Muscle layer of colon (tissue), 2 donors: ENCODE measurements around the gene SLC7A8.
"Not testable (repeated sequence)": the region's sequence is repeated elsewhere in the genome, so short reads cannot be mapped to it uniquely, and the experiment has no call there.

Experiments used
- H3K27ac ChIP-seq: one replicate; pipeline ENCODE4 v1.7.0; 2013; ENCODE audit warnings: low read depth, mild to moderate bottlenecking, low read length, moderate library complexity
- H3K27me3 ChIP-seq, 2 donors: one replicate each; pipeline ENCODE4 v1.7.0; 2013; ENCODE audit warnings: low read length in 2 of 2, mild to moderate bottlenecking in 2 of 2; ENCODE audit not compliant: insufficient read depth in 2 of 2, control insufficient read depth in 1 of 2
- H3K36me3 ChIP-seq: one replicate; pipeline ENCODE4 v1.7.0; 2013; ENCODE audit warnings: mild to moderate bottlenecking, low read length; ENCODE audit not compliant: insufficient read depth
- H3K4me1 ChIP-seq: one replicate; pipeline ENCODE4 v1.7.0; 2013; ENCODE audit warnings: mild to moderate bottlenecking, low read length; ENCODE audit not compliant: insufficient read depth
- H3K4me3 ChIP-seq, 2 donors: one replicate each; pipeline ENCODE4 v1.7.0; 2013; ENCODE audit warnings: low read length in 2 of 2, low read depth in 1 of 2, mild to moderate bottlenecking in 1 of 2, moderate library complexity in 1 of 2
- H3K9ac ChIP-seq: one replicate; pipeline ENCODE4 v1.7.0; 2013; ENCODE audit warnings: low read length
- H3K9me3 ChIP-seq: one replicate; pipeline ENCODE4 v1.7.0; 2013; ENCODE audit warnings: mild to moderate bottlenecking, low read length
- donor health status: abdominal sarcoma.
- donor health status: Adenocarcinoma of cecum.

Gene SLC7A8

GRCh38 chr14:23117371-23118020 lies 66.0 kb downstream of the SLC7A8 start:
- Histone ChIP-seq H3K4me1 (peaks cover 9% of the 10 kb centered on the region), H3K9ac (no peak overlapping the region), H3K4me3 (no peak overlapping the region)

DNA sequence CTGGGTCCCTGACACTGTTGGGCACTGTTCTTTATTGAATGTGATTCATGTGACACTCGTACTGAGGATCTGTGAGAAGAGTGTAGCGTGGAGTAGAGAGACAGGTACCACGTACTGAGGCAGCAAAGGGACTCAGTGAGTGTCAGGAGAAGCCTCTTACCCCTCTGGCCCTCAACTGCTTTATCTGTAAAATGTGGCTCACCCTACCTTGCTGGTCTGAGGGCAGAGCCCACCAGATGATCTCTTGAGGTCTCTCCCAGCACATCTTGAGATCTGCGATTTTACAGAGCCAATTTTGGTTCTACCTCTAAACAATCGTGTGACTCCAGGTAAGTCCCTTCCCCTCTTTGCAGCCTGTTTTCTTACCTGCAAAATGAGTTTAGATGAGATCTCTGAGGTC lies 67.5 kb downstream of the SLC7A8 start:
- Histone ChIP-seq H3K36me3 (no peaks in the 10 kb centered on the region), H3K27me3 (peaks cover 0 to 15% of the 10 kb centered on the region in 2 donors), H3K4me1 (peaks cover under 1% of the 10 kb centered on the region), H3K9ac (no peak overlapping the region), H3K9me3 (no peaks in the 10 kb centered on the region), H3K4me3 (no peak overlapping the region), H3K27ac (no peak overlapping the region)

More at GRCh38 chr14:23117371-23118020, 66.0 kb downstream of the SLC7A8 start:
- no peaks in the 10 kb centered on the region for H3K36me3 ChIP-seq
- H3K9me3 ChIP-seq: no peaks in the 10 kb centered on the region
- no peak overlapping the region for H3K27ac ChIP-seq
- H3K27me3 ChIP-seq: peaks cover 0 to 15% of the 10 kb centered on the region in 2 donors

DNA sequence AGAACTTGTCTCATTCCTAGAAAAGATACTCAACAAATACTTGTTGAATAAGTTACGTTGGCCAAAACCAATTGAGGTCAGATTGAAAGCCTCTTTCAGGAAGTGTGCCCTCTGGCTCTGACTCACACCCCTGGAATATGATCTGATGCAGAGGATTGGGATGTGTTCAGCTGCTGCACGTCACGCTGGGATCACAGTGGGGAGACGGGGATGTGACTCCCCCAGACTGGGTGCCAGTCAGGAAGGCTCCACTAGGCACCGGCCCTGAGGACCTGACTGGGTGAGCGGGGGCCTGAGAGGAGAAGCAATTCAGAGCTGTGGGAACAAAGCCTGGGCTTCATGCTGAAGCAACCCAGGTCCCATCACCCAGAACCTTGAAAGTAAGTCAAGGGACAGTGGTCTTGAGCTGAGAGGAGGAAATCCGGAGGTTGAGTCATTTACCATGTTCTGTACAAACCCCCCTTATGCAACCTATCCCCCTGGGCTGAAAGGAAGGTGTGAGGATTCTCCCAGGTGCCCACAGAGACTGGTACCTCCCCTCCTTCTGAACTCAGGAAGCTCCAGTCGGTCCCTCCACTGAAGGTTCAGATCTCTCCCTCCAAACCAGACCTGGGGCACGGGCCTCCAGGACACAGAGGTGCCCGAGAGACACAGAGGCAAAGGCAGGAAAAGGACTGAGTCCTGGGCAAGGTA lies 68.3 kb downstream of the SLC7A8 start:
- Histone ChIP-seq H3K4me3 (no peak overlapping the region), H3K27me3 (peaks cover 0 to 15% of the 10 kb centered on the region in 2 donors), H3K27ac (no peak overlapping the region), H3K36me3 (no peaks in the 10 kb centered on the region), H3K4me1 (no peaks in the 10 kb centered on the region), H3K9ac (no peak overlapping the region), H3K9me3 (no peaks in the 10 kb centered on the region)

- no peaks in the 10 kb centered on the region for H3K36me3 ChIP-seq
- H3K9ac ChIP-seq: no peak overlapping the region
- H3K9me3 ChIP-seq: no peaks in the 10 kb centered on the region
- no peak overlapping the region for H3K27ac ChIP-seq
- H3K4me1 ChIP-seq: no peaks in the 10 kb centered on the region
- no peak overlapping the region for H3K4me3 ChIP-seq
- H3K27me3 ChIP-seq: peaks cover 0 to 15% of the 10 kb centered on the region in 2 donors
Measured at GRCh38 chr14:23114669-23115038, 68.8 kb downstream of the SLC7A8 start.

- Histone ChIP-seq H3K36me3 (no peaks in the 10 kb centered on the region), H3K9ac (no peak overlapping the region), H3K4me3 (no peak overlapping the region), H3K27ac (no peak overlapping the region), H3K4me1 (no peaks in the 10 kb centered on the region), H3K27me3 (peaks cover 0 to 15% of the 10 kb centered on the region in 2 donors), H3K9me3 (no peaks in the 10 kb centered on the region)
Measured at GRCh38 chr14:23114120-23114458, 69.4 kb downstream of the SLC7A8 start.

- no peaks in the 10 kb centered on the region for H3K4me1 ChIP-seq
- H3K36me3 ChIP-seq: no peaks in the 10 kb centered on the region
- H3K9ac ChIP-seq: no peak overlapping the region
- peaks cover 0 to 14% of the 10 kb centered on the region in 2 donors for H3K27me3 ChIP-seq
- no peaks in the 10 kb centered on the region for H3K9me3 ChIP-seq
- no peak overlapping the region for H3K4me3 ChIP-seq
- H3K27ac ChIP-seq: no peak overlapping the region
Measured at GRCh38 chr14:23113431-23114119, 69.9 kb downstream of the SLC7A8 start.

DNA sequence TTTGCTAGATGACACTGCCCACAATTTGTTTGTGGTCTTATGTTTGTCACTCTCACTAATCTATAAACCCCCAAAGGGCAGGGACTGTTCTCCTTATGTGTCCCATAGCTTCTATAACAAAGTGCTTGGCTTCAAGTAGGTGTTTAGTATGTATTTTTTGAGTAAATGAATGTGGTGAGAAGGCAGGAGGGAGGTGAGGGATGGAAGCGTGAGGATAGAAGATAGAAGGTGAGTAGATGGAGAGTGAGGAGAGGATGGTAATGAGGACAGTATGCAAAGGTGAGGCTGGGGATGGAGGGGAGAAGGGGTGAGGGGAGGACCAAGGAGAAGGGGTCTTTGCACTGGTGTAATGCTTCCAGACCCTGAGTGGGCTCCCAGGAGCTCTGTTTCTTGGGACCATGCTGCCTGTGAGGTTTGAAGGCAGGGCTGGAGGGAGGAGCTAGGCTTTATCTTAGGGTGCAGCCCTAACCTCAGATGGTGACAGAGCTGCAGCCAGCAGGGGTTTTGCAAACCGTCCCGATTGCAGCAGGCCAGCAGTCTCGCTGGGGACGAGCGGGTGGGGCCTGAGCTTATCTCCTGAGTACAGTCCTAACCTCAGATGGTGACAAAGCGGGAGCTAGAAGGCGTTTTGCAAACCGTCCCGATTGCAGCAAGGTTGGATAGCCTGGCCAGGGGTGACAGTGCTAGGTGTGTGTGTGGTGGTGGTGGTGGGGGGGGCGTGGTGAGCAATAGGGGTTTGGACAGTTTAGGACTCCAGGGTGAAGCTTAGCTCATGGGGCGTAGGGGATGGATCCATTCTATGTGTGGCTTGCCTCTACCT lies 70.9 kb downstream of the SLC7A8 start:
- H3K4me1 ChIP-seq: no peaks in the 10 kb centered on the region
- no peak overlapping the region for H3K27ac ChIP-seq
- H3K36me3 ChIP-seq: no peaks in the 10 kb centered on the region
- H3K27me3 ChIP-seq: peaks cover 0 to 10% of the 10 kb centered on the region in 2 donors
- no peaks in the 10 kb centered on the region for H3K9me3 ChIP-seq
- H3K4me3 ChIP-seq: no peak overlapping the region
- no peak overlapping the region for H3K9ac ChIP-seq

DNA sequence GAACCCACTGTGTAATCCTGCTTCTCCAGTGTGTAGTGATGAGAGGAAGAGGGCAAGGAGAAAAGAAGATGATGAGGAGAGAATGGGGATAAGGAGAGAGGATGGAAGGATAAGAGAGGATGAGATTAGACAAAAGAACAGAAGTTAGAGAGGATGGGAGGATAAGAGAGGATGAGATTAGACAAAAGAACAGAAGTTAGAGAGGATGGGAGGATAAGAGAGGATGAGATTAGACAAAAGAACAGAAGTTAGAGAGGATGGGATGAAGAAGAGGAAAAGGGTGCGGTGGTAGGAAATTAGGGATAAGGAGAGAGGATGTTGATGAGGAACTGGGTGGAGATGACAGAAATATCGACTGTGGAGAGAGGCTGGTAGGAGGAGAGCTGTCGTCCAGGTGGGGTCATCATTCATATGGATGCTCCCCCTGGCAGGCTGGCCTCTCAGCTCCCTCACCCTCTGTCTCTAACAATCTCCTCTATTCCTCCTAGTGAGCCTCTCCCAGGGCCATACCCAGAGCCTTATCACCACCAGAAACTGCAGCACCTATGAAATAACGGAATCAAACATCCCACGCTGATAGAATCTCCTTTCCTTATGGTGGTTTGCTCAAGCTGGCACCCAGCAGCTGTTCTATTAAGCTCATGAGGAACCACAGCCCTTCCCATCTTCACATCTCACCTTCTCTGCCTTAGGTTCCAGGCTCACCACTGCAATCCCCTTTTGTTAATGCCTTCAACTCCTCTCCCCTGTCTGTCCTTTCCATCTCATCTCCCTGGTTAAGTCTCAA lies 72.7 kb downstream of the SLC7A8 start:
- no peak overlapping the region for H3K27ac ChIP-seq
- H3K27me3 ChIP-seq: peaks cover 0 to 10% of the 10 kb centered on the region in 2 donors
- no peaks in the 10 kb centered on the region for H3K4me1 ChIP-seq
- no peak overlapping the region for H3K9ac ChIP-seq
- H3K4me3 ChIP-seq: no peak overlapping the region
- no peaks in the 10 kb centered on the region for H3K36me3 ChIP-seq
- no peaks in the 10 kb centered on the region for H3K9me3 ChIP-seq

DNA sequence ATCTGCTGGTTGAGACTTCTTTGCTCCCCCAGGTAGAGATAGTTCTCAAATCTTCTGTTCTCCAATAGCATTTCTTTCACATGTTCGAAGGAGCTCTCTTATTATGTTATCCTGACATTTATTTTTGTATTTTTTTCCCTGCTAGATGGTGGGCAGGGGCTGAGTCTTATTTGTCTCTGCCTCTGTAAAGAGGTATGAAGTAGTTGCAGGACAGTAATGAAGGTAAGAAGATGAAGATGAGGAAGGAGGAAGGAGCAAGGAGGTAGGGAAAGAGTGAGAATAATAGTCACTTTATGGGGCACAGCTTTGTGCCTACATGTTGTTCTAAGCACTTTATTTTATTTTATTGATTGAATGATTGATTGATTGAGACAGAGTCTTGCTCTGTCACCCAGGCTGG lies 73.7 kb downstream of the SLC7A8 start:
- Histone ChIP-seq H3K9me3 (no peaks in the 10 kb centered on the region), H3K4me3 (no peak overlapping the region), H3K9ac (no peak overlapping the region), H3K27ac (no peak overlapping the region), H3K27me3 (peaks cover 0 to 9% of the 10 kb centered on the region in 2 donors), H3K36me3 (no peaks in the 10 kb centered on the region), H3K4me1 (no peaks in the 10 kb centered on the region)

DNA sequence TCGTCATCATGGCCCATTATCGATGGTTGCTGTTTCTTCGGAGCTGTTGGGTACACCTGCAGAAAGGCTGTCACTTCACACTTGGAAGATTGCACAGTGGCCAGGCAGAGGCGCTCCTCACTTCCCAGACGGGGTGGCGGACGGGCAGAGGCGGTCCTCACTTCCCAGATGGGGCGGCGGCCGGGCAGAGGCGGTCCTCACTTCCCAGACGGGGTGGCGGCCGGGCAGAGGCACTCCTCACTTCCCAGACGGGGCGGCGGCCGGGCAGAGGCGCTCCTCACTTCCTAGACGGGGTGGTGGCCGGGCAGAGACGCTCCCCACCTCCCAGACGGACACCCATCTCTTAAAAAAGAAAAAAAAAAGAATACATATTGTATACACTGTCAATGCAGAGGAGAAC lies 75.3 kb downstream of the SLC7A8 start:
- H3K36me3 ChIP-seq, H3K9me3 ChIP-seq, H3K9ac ChIP-seq, H3K4me3 ChIP-seq, H3K27me3 ChIP-seq, H3K4me1 ChIP-seq, H3K27ac ChIP-seq: not testable (repeated sequence)

DNA sequence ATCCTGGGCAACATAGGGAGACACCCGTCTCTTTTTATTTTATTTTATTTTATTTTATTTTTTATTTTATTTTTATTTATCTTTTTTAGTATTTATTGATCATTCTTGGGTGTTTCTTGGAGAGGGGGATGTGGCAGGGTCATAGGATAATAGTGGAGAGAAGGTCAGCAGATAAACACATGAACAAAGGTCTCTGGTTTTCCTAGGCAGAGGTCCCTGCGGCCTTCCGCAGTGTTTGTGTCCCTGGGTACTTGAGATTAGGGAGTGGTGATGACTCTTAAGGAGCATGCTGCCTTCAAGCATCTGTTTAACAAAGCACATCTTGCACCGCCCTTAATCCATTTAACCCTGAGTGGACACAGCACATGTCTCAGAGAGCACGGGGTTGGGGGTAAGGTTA lies 75.8 kb downstream of the SLC7A8 start:
- not testable (repeated sequence) for H3K27ac ChIP-seq, H3K36me3 ChIP-seq, H3K4me3 ChIP-seq, H3K4me1 ChIP-seq, H3K9ac ChIP-seq, H3K27me3 ChIP-seq, H3K9me3 ChIP-seq
